ENCODE measurements around the gene MAST4. TPM values are rescaled to one million over a fixed set of nuclear protein-coding genes. Genes with fewer than 3 reads are reported as not detected.

MAST4 gene
- total RNA-seq, 4 donors from 2014 or later = 19.5 to 44.1 (median 24.1) TPM

DNA sequence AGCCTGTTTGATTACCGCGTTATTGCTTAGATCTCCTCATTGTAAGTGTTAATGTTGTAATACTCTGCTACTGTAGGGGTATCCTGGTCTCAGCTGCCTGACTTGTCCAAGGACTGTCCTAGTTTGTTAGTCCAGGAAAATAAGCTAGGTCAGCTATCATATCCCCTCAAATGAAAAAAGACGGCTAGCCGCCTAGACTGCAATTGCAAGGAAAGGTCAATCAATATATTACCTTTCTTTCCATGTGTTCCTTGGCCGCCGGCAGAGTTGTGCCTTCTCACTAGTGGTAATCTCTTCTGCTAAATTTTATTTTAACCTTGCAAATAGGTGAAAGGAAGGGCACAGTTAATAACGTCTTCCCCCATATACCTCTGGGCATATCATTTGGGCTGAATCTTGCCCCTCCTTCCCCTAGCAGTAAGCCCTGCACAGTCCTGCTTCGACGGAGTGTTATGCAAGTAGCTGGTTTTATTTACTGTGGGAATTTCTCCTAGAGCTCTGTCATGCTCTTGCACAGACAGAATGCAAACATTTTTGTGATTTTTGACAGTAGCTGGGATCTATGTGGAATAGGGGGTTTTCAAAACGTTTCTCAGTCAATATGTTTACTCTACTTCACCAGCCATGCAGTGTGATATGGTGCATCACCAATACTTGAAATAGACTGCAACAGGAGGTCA is 288.5 kb downstream of the MAST4 start:
- no peak for DNase-seq (ENCODE audit: low spot score in 2 of 2)
- Histone ChIP-seq H3K9me3 (no peaks in the 10 kb centered on the region), H3K4me3 (no peak overlapping the region), H3K27me3 (no peaks in the 10 kb centered on the region), H3K36me3 (no peaks in the 10 kb centered on the region), H3K27ac (no peak overlapping the region), H3K4me1 (peaks cover 0 to 19% (median 3%) of the 10 kb centered on the region in 4 donors)
- TF ChIP-seq, protein P1, sequence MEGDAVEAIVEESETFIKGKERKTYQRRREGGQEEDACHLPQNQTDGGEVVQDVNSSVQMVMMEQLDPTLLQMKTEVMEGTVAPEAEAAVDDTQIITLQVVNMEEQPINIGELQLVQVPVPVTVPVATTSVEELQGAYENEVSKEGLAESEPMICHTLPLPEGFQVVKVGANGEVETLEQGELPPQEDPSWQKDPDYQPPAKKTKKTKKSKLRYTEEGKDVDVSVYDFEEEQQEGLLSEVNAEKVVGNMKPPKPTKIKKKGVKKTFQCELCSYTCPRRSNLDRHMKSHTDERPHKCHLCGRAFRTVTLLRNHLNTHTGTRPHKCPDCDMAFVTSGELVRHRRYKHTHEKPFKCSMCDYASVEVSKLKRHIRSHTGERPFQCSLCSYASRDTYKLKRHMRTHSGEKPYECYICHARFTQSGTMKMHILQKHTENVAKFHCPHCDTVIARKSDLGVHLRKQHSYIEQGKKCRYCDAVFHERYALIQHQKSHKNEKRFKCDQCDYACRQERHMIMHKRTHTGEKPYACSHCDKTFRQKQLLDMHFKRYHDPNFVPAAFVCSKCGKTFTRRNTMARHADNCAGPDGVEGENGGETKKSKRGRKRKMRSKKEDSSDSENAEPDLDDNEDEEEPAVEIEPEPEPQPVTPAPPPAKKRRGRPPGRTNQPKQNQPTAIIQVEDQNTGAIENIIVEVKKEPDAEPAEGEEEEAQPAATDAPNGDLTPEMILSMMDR (IDR thresholded peaks at IDR 0.05) = no peak
- TF ChIP-seq EP300 (IDR thresholded peaks at IDR 0.05) (no peak), POLR2A (IDR thresholded peaks at IDR 0.05) (no peak)
- WGBS, 2 donors = 78 to 79% methylated on average over 10 of the region's 10 CpGs

DNA sequence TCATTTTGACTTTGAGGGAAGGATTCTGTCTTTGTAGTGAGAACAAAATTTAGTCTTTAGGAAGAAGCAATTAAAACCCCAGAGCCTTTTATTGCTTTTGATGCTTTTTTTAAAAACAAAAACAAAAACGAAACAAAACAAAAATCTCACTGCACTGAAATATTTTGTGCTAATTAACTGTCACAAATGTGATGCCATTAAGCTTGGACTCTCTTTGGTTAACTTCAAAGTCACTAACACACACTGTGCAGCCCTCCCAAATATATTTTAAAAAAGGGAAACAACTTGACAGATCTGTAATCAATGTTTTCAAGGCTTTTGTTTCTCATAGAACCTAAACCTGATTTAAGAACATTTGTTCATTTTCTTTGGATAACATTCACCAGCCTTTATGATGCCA is 290.7 kb downstream of the MAST4 start:
- Histone ChIP-seq H3K36me3 (no peaks in the 10 kb centered on the region), H3K9me3 (no peaks in the 10 kb centered on the region), H3K27me3 (no peaks in the 10 kb centered on the region), H3K4me3 (no peak overlapping the region), H3K4me1 (peaks cover 0 to 20% (median 3%) of the 10 kb centered on the region in 4 donors), H3K27ac (no peak overlapping the region)
- 47 to 54% methylated on average over 1 of the region's 1 CpG for WGBS, 2 donors
- DNase-seq (ENCODE audit: low spot score in 2 of 2) = no peak
- TF ChIP-seq, protein P1 (IDR thresholded peaks at IDR 0.05) = no peak
- TF ChIP-seq POLR2A (IDR thresholded peaks at IDR 0.05) (no peak), EP300 (IDR thresholded peaks at IDR 0.05) (no peak)

DNA sequence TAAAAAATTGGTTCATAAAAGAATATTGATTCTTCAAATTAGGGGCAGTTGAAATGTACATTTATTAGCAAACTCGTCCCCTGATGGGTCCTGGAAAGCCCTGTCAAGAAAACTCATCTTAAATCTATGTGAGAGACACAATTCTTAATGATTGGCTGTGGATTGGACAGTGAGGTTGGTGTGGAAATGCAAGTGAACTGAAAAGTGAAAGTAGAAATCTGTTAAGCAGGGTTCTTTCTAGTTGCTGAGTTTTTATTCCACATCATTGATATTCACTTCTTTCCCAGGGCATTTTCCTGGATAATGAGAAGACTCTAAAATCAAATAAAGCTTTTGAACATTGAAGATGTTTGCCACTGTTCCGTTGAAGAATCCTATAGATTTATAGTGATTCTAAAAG is 292.4 kb downstream of the MAST4 start:
- no peaks in the 10 kb centered on the region for H3K9me3 ChIP-seq
- TF ChIP-seq, protein P1 (IDR thresholded peaks at IDR 0.05) = no peak
- TF ChIP-seq POLR2A (IDR thresholded peaks at IDR 0.05) (no peak), EP300 (IDR thresholded peaks at IDR 0.05) (no peak)
- 37 to 43% methylated on average over 2 of the region's 2 CpGs for WGBS, 2 donors
- H3K4me3 ChIP-seq = no peak overlapping the region
- no peaks in the 10 kb centered on the region for H3K27me3 ChIP-seq
- peaks cover 0 to 13% (median 3%) of the 10 kb centered on the region in 4 donors for H3K4me1 ChIP-seq
- no peak for DNase-seq (ENCODE audit: low spot score in 2 of 2)
- no peaks in the 10 kb centered on the region for H3K36me3 ChIP-seq
- H3K27ac ChIP-seq = no peak overlapping the region

DNA sequence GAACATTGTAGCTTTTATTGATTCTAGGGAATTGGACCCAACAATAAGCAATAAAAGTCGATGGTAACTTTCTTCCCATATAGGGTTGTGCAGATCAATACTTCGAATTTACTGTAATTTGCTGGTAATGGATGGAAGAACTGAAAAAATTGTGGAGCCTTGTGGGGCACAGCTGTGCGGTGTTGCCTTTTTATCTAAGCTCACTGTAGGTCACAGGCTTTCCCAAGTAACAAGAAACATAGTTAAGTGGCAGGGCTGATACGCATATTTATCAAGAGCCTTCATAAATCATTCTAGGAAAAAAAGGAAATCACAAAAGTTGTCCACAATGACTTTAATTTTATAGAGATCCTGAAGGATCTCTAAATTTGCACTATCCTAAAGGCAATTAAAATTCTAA is 292.9 kb downstream of the MAST4 start:
- H3K9me3 ChIP-seq = no peaks in the 10 kb centered on the region
- WGBS, 2 donors = 74 to 82% methylated on average over 4 of the region's 4 CpGs
- no peak overlapping the region for H3K4me3 ChIP-seq
- DNase-seq (ENCODE audit: low spot score in 2 of 2) = no peak
- H3K27me3 ChIP-seq = no peaks in the 10 kb centered on the region
- no peak overlapping the region for H3K27ac ChIP-seq
- H3K36me3 ChIP-seq = no peaks in the 10 kb centered on the region
- H3K4me1 ChIP-seq = peaks cover 0 to 13% (median 3%) of the 10 kb centered on the region in 4 donors
- TF ChIP-seq POLR2A (IDR thresholded peaks at IDR 0.05) (no peak), EP300 (IDR thresholded peaks at IDR 0.05) (no peak)
- TF ChIP-seq, protein P1 (IDR thresholded peaks at IDR 0.05) = no peak

DNA sequence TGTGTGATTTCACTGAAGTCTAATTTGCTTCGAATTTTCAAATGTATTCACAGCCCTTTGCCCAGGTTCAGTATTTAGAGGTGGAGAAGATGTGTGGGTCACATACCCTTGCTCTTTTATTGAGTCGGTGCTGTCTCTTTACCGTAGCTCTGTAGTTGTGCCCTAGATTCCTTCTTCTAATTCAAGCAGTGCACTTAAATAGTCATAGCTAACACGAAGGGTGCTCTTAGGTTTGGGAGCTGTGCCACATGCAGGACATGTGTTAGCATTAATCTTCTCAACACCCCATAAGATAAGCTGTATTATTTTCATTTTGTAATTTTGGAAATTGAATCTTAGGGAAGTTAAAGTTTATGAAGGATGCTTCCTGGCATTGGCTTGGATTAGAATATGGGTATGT is 293.3 kb downstream of the MAST4 start:
- no peak overlapping the region for H3K27ac ChIP-seq
- DNase-seq (ENCODE audit: low spot score in 2 of 2) = no peak
- no peaks in the 10 kb centered on the region for H3K27me3 ChIP-seq
- TF ChIP-seq, protein P1 (IDR thresholded peaks at IDR 0.05) = no peak
- TF ChIP-seq EP300 (IDR thresholded peaks at IDR 0.05) (no peak), POLR2A (IDR thresholded peaks at IDR 0.05) (no peak)
- H3K36me3 ChIP-seq = no peaks in the 10 kb centered on the region
- H3K9me3 ChIP-seq = no peaks in the 10 kb centered on the region
- WGBS, 2 donors = 62 to 65% methylated on average over 4 of the region's 4 CpGs
- H3K4me3 ChIP-seq = no peak overlapping the region
- H3K4me1 ChIP-seq = peaks cover 0 to 13% (median 3%) of the 10 kb centered on the region in 4 donors

Measured in tibial nerve (tissue), 4 donors.